HuH-7.5 (cell line): ENCODE results near the gene HMOX2.

ENCODE experiments used
- DNase-seq: peaks from one replicate; pipeline ENCODE4 v3.0.0; 2011; ENCODE audit warnings: low spot score

The HMOX2 gene

DNA sequence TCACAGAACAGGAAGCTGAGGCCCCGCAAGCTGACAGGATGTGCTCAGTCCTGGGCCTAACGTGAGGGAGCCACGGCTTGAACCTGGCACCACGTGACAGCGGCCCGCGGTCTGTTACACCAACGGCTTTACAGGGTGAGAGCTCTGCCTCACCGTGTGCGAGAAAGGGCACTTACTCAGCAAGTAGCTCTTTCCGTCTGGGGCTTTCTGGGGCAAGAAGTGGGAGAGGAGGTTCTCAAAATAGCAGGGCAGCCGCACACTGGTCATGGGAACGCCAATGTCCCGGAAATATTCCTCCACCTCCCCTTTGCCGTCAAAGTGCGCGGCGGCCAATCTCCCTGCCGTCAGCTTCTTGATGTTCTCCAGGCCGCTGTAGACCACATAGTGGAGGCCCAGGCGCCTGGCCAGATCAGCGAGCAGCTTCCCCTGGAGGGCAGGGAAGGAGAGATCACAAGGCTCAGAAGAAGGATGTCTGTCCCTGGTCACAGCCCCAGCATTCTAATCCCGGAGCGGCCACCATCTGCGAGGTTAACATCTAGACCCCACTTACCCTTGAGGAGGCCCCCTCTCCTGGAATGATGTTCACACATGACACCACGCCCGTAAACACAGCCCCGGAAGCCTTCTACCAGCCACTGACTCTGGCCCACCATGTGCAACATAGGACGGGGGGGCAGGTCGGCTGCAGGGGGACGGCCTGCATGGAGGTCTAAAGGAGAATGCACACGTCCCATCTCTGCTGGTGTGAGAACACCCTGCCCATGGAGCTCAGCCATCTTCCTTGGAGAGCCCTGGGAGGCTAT lies 10.0 kb upstream of the HMOX2 start:
- DNase-seq, result no peak

DNA sequence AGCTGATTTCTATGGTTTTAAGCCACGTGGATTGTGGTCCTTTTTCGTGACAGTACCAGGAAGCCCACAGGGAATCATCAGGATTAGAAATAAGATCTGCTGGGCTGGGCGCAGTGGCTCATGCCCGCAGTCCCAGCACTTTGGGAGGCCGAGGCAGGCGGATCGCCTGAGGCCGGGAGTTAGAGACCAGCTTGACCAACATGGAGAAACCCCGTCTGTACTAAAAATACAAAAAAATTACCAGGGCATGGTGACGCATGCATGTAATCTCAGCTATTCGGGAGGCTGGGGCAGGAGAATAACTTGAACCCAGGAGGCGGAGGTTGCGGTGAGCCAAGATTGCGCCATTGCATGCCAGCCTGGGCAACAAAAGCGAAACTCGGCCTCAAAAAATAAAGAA lies 8.3 kb upstream of the HMOX2 start:
- DNase-seq, result no peak

DNA sequence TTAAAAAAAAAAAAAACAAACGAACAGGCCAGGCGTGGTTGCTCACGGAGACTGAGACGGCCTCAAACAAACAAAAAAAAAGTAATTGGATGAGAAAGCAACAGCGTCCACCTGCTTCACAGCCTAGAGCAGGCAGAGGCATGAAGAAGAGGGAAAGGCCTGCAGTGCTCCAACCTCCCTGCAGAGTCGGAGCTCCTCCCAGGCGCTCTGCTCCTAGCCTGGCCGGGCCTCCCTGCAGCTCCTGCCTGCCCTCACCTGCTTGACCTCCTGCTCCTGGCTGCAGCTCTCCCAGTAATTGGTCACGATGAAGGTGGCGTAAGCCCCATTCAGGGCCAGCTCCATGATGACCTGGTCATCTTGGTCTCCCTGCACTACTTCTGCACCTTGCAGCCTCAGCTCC lies 7.2 kb upstream of the HMOX2 start:
- no peak for DNase-seq

DNA sequence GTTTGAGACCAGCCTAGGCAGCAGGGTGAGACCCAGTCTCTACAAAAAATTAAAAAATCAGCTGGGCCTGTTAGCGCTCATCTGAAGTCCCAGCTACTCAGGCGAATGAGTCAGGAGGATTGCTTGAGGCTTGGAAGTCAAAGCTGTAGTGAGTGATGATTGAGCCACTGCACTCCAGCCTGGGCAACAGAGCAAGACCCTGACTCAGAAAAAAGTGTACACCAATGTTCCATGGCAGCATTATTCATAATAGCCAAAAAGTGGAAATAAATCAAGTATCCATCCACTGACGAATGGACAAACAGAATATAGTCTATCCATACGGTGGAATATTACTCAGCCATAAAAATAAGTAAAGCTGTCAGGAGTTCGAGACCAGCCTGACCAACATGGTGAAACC lies 4.3 kb upstream of the HMOX2 start:
- no peak for DNase-seq

DNA sequence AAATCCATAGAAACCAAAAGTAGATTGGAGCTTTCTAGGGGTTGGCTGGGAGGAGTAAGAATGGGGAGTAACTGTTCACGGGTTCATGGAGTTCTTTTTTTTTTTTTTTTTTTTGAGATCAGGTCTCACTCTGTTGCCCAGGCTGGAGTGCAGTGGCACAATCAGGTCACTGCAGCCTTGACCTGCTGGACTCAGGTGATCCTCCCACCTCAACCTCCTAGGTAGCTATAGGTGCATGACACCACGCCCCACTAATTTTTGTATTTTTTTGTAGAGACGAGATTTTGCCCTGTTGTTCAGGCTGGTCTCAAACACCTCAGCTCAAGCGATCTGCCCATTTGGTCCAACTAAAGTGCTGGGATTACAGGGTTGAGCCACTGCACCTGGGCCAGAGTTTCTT lies 3.3 kb upstream of the HMOX2 start:
- DNase-seq, result no peak

DNA sequence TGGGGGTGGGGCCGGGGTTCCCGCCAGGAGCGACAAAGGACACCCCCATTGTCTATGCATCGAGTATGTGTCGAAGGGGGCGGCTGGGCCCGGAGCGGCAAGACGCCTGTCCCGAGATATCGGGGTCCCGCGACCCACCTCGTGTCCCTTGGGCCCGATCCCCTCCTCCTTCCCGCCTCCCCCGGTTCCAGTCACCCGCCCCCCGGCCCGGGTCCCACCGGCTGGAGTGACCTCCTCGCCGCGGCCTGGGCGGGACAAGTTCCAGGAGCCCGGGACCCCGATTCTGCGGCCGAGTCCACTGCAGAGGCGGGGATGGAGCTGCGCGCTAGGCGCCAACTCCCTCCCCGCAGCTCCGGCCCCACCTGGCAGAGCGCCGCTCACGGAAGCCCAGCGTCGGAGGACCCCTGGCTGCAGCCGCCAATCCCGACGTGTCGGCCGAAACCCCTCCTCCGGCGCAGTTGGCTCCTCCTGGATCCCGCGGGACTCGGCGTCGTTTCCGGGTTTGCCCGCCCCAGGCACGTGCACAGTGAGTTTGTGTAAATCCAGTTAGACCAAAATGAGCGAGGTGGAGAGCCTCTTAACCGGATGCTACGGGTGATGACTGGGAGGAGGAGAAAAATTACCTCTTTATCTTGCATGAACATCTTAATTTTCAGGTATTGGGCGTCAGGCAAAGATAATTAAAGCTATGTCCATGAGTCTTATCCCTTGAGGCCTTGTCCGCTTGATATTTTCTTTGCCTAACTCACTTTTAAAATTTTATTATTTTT lies 1.8 kb upstream of the HMOX2 start, which contains the start of gene NMRAL1:
NMRAL1 (minus strand) TSS at position 434 of the 770 bp plus-strand sequence. CDS start 493 bp downstream, outside the sequence.
- DNase-seq, result no peak

DNA sequence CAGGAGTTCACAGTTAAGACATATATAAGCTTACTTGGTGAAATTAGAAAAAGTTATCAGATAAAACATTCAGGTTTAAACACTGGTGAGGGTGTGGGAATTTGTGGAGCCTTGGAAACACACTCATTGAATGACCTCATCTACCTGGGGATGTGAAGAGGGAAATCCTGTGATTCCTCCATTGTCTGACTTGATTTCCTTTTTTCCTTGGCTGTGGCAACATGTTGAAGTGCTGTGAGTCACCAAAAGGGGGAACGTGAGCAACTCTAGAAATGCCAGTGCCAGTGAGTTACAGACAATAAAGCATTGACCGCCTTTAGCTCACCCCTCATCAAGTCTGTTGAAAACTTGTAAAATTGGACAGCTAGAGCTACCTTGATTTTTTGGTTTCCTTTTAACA lies 1.8 kb downstream of the HMOX2 start:
- DNase-seq, result no peak

DNA sequence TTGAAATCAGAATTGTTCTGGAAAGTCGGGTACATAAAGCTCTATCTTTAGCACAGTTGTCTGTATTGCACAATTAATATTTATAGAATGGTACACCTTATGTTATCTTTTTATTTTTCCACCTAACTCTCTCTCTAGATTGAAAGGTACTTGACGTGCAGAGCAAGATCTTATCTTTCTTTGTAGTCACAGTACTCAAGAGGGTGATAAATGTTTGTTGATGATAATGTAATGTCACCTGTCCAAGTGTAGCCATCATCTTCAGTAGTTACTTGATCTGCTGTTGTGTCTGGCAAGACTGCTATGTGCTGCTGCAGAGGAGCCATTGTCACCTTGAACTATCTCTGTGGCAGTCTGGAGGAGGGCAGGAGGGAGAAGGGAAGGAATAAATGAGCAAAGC lies 5.3 kb downstream of the HMOX2 start:
- DNase-seq, result no peak

DNA sequence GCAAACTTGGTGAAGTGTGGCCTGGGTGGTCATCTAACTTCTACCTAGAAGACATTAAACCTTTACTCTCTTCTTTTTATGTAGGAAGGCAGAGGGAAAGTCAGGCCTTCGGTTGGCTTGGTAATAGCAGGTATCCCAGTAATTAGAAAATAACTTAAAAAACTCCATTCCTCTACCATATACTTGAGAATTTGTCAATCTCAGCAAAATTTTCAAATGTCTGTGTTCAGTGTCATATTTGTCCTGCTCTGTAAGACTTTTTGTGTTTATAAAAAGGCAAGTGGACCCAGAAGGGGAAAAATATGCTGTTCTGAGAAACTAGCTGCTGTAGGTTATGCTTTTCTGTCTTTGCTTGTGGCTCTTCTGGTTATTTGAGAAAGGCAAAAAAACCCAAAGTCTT lies 5.8 kb downstream of the HMOX2 start:
- DNase-seq, result no peak

DNA sequence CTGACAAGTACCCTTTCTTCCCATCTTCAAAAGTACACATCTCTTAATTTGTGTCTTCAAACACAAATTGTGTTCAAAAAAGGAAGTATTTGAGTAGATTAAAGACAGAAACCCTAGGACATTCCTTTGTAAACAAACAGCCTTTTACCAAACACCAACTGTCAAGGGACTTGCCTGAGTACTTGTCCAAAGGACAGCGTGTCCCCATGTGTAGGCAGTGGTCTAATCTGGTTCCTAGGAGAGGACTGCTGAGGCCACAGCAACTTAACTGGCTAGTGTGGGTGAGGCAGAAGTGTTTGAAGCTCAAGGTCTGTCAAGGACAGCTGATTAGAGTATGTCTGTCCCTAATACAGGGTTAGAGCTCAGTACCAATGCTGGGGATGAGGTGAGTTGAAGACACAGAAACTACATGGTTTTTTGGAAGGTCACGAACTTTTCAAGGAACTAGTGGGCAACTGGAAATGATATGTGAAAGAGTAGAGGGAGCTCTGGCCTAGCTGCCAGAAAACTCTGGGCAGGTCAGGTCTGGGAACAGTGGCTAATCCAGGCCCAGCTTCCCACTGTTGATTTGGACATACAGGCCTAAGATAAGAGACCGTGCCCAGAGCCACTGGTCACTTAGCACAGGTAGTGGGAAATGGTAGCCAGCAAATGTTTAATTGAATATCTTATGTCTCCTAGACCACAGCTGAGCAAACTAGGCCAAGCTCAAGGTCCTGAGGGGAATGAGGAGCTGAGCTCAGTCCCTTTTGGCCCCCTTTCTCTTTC lies 10.1 kb downstream of the HMOX2 start:
- no peak for DNase-seq

DNA sequence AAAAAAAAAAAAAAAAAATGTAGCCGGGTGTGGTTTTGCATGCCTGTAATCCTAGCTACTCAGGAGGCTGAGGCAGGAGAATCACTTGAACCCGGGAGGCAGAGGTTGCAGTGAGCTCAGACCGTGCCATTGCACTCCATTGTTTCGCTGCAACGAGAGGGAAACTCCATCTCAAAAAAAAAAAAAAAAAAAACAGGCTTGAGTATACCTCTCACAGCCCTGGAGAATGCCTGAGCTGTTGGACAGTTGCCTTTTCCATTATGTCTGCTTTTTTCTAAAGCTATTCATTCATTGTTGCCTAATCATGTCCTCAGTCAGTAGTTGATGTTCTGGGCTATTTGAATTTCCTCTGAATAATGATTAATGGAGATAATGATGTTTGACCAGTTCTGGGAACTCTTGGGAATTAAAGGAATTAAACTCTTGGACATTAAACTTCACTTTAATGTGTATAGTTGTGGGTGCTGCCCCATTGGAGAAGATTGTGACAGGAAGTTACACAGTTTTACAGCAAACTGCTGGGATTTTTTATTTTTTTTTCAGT lies 11.8 kb downstream of the HMOX2 start:
- DNase-seq, result no peak

DNA sequence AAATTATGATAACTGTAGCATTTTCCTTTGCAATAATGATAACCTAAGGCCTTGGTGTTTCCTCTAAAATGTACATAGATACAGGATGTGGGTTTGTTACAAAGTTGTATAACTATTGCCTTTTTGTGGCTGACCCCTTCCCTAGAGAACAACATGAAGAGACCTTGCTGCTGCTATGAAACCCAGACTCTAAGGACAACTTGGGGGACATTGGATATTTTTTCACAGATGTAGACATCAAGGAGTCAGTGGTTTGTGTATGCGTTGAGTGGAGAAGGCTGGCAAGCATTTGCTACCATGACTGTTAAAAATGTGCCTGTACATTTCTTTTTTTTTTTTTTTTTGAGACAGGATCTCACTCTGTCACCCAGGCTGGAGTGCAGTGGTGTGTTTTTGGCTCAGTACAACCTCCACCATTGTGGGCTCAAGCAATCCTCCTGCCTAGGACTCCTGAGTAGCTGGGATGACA lies 12.3 kb downstream of the HMOX2 start:
- no peak for DNase-seq

DNA sequence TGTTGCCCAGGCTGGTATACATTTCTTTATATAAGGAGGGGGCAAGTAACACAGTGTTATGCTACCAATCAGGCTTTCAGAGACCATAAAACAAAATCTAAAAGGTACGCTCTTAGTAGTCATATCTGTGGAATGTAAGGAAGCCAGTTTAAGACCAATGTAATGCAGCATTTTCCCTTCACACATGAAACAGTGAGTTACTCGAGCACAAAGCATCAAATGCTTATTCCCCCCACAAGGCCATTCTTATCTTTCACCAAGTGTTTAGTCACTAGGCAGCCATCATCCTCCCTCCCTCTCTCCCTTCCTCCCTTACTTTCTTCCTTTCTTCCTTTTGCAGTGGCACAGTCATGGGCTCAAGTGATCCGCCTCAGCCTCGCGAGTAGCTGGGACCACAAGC lies 12.8 kb downstream of the HMOX2 start:
- no peak for DNase-seq

DNA sequence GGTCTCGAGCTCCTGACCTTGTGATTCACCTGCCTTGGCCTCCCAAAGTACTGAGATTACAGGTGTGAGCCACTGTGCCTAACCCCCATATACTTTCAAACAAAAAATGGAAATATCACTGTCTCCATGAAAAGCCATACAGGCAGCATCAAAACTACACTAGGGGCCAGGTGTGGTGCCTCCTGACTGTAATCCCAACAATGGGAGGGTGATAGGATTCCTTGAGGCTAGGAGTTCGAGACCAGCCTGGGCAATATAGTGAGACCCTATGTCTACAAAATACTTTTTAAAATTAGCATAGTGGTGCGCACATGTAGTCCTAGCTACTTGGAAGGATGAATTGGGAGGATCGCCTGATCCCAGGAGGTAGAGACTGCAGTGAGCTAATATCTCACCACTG lies 15.7 kb downstream of the HMOX2 start:
- no peak for DNase-seq

DNA sequence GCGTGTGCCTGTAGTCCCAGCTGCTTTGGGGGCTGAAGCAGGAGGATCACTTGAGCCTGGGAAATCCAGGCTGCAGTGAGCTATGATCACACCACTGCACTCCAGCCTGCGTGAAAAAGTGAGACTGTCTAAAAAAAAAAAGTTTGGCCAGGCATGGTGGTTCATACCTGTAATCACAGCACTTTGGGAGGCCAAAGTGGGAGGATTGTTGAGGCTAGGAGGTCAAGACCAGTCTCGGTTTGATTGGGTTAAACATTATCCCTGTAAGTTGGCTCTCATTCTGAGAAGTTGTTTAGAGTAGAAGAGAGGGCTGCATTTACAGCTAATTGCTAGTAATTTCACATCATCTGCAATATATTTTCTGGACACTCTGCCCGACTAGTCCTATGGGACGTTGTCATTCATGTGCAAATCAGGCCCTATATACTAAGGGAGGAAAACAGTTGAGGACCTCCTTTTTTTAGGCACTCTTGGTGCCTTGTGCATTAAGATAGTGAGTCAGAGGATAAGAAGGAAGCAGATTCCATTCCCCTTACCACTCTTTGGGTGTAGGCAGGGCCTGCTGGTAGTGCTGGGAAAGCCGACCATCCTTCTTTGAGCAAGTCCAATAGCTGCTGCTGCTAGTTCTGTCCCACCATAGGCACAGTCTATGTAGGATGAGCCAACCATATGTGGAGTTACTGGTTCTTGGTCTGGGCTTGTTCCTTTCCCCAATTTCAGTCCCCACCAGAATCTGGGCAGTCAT lies 18.7 kb downstream of the HMOX2 start:
- no peak for DNase-seq

DNA sequence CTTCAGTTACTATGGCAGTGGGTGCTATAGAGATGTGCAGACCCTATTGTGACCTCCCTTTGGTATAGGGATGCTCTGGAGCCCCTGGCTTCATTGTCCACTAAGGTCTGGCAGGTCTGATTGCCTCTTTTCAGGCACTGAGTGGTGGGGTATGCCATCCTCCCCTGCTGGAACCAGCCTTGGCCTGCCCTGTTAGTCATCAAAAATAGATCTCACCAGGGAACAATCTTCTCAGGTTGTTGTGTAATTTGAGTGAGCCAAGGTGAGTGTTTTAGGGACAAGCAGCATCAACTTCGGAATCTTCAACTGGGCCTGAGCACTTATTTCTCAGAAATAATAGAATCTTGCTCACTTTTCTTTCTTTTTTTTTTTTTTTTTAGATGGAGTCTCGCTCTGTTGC lies 19.6 kb downstream of the HMOX2 start:
- DNase-seq, result no peak

DNA sequence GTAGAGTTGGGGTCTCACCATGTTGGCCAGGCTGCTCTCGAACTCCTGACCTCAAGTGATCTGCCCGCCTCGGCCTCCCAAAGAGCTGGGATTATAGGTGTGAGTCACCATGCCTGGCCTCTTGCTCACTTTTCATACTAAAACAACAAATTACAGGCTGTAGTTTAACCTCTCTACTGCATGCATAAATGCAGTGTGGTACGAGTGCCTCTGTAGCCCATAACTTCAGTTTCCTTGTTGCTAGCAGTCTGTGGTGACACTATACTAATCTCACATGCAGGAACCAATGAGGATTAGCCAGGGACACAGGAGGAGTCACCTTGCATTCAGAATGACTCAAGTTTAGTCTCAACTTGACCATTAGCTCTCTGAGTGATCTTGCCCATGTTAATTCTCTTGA lies 20.1 kb downstream of the HMOX2 start:
- no peak for DNase-seq

DNA sequence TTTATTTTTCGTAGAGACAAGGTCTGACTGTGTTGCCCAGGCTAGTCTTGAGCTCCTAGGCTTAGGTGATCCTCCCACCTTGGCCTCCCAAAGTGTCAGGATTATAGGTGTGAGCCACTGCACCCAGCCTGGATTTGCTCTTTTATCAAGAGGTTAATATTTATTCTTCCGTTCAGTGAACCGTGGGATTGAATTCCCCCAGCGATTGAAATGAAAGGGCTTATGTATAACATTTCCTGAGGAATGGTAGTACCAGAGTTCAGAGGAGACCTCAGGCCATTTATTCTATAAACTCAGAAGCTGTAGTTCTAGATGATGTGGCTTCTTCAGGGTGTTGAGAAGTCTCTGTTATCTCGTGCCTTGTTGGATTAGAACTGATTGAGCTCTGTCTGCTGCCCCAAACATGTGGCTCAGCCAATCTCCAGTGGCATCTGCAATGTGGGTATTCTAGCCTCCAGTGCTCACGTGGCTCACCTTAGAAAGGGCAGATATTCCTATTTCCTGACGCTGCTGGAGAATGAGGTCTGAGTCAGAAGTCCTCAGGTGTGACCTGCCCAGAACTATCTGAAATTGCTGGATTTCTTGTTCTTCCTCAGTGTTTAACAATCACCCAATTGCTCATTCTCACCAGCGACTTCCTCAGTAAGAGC lies 22.5 kb downstream of the HMOX2 start:
- no peak for DNase-seq

DNA sequence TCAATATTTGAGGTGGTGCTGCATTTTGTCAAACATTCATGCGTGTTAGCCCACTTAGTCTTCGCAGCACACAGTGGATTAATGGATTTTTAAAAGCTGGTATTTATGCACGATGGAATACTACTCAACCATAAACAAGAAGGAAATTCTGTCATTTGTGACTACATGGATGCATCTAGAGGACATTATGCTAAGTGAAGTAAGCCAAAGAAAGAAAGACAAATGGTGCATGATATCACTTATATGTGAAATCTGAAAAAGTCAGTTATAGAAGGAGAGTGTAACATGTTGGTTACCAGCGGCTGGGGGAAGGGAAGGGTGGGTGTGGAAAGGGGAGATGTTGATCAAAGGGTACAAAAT lies 23.0 kb downstream of the HMOX2 start:
- no peak for DNase-seq

DNA sequence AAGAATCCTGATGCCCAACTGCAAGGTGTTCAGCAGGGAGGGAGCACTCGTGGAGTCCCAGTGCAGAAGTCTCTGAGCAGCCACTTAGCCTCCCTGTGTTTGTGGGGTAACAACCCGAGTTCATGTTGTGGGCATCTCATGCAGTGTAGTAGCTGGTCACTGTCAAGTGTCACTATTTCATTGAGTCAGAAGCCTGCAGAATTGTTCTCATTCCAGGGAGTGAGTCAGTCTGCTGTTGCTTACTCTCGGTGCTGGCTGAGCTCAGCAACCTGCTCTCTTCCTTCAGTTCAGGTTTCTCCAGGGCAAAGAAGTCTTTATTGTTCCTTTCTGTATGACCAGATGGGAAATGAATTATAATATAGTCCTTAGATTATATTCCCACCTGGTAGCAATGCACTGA lies 24.1 kb downstream of the HMOX2 start:
- DNase-seq, result no peak

DNA sequence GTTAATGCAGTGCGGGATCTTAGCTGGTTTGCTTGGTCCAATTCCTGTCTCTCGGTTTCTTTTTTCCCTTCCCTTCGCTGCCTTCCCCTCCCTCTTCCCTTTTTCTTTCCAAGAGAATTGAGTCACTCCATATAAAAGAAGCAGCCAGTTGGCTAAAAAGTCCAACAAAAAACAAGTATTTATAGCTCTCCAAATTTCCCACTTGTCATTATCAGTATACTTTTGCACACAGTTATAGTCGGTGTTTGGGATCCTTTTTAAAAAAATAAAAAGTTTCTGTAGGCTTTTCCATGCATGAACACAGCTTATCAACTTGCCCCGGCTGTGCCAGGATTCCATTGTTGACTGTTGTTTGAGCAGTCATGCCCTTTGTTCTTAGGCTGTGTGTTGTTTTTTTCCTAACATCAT lies 24.9 kb downstream of the HMOX2 start:
- no peak for DNase-seq
